GM12878 (cell line): ENCODE results near the gene SLC22A3. TPM values are rescaled to one million over a fixed set of nuclear protein-coding genes. Genes with fewer than 3 reads are reported as not detected.

ENCODE experiments used
- ATAC-seq: fragments of 200-7000 bp; cut with Tn5 transposase; 3 replicates; pipeline ENCODE4 v1.9.1; 2020; ENCODE audit warnings: mild to moderate bottlenecking, moderate library complexity
- BruUV-seq: library from RNA; stranded (reverse); fragments of 400-500 nt; replicated peaks from 2 replicates; lab custom pipeline; 2021; lab: Mats Ljungman, UMichigan
- CTCF ChIA-PET: fragments of 300-600 bp; sonication (Branson Sonifier 250); formaldehyde crosslinking; extraction: SDS; loops from one replicate; lab custom pipeline; 2021; ENCODE audit warnings: inconsistent platforms; lab: Yijun Ruan, JAX
- POLR2A ChIA-PET: fragments of 350-600 bp; formaldehyde crosslinking; extraction: SDS; loops from one replicate; lab custom pipeline; 2021; ENCODE audit warnings: inconsistent platforms; lab: Charles Lee
- RAD21 ChIA-PET: fragments of 300-600 bp; sonication (Branson Sonifier 250); formaldehyde crosslinking; loops from one replicate; lab custom pipeline; 2023; ENCODE audit warnings: antibody characterized with exemption; ENCODE audit not compliant: unreplicated experiment; lab: Charles Lee
- SMC1A ChIA-PET: fragments of 300-600 bp; sonication (Branson Sonifier 250); formaldehyde crosslinking; loops from one replicate; lab custom pipeline; 2023; ENCODE audit not compliant: unreplicated experiment, uncharacterized antibody; lab: Charles Lee
- DNase-seq: peaks from one replicate; pipeline ENCODE4 v3.0.0-alpha.2; 2011; ENCODE audit warnings: low read depth, low spot score
- FAIRE-seq: peaks from 3 replicates; lab custom pipeline; 2011; peaks lifted over from hg19 to GRCh38; lab: Jason Lieb, UNC
- H2AFZ ChIP-seq: 2 replicates; pipeline ENCODE4 v1.6.0; 2011; ENCODE audit warnings: low read depth, low read length, control low read depth; ENCODE audit not compliant: control insufficient read depth
- H3K27ac ChIP-seq: 2 replicates; pipeline ENCODE4 v1.5.1; 2011; ENCODE audit warnings: control low read depth; ENCODE audit not compliant: control insufficient read depth, insufficient read depth
- H3K27me3 ChIP-seq, 2 experiments: replicated peaks in 1 of 2; 2 replicates each; pipeline versions ENCODE4 v1.6.0 to v1.6.1; 2011; ENCODE audit warnings: low read length in 1 of 2; ENCODE audit not compliant: control insufficient read depth in 2 of 2, insufficient read depth in 2 of 2
- H3K36me3 ChIP-seq, 2 experiments: 2 replicates each; pipeline ENCODE4 v1.5.1; 2011; ENCODE audit warnings: low read length in 1 of 2; ENCODE audit not compliant: control insufficient read depth in 2 of 2, insufficient read depth in 2 of 2
- H3K4me1 ChIP-seq: 2 replicates; pipeline ENCODE4 v1.6.1; 2011; ENCODE audit warnings: mild to moderate bottlenecking, low read length, moderate library complexity, mixed read lengths; ENCODE audit not compliant: control insufficient read depth, insufficient read depth
- H3K4me2 ChIP-seq: 2 replicates; pipeline ENCODE4 v1.6.0; 2011; ENCODE audit warnings: control low read depth; ENCODE audit not compliant: control insufficient read depth, insufficient read depth
- H3K4me3 ChIP-seq: fragments of 200-600 bp; sonication (generic); 2 replicates; pipeline ENCODE4 v1.5.1; 2016
- H3K79me2 ChIP-seq: 2 replicates; pipeline ENCODE4 v1.6.0; 2011; ENCODE audit warnings: low read length; ENCODE audit not compliant: control insufficient read depth, insufficient read depth
- H3K9ac ChIP-seq: 2 replicates; pipeline ENCODE4 v1.8.0; 2011; ENCODE audit warnings: low read length, control low read depth, mixed read lengths; ENCODE audit not compliant: control insufficient read depth, insufficient read depth
- H3K9me3 ChIP-seq: replicated peaks from 3 replicates; pipeline ENCODE4 v1.5.1; 2011; ENCODE audit warnings: mild to moderate bottlenecking, low read length; ENCODE audit not compliant: control insufficient read depth, insufficient read depth
- H4K20me1 ChIP-seq: 2 replicates; pipeline ENCODE4 v1.6.0; 2011; ENCODE audit not compliant: control insufficient read depth, insufficient read depth
- BRCA1 ChIP-seq: IDR thresholded peaks from 2 replicates; pipeline ENCODE4 v1.6.1; 2011; ENCODE audit warnings: low read depth, low read length, improper control_type of control experiment
- GABPA ChIP-seq: IDR thresholded peaks from 2 replicates; pipeline ENCODE4 v1.6.1; 2014; ENCODE audit warnings: antibody characterized with exemption, low read depth, mild to moderate bottlenecking, inconsistent platforms
- JUND ChIP-seq: IDR thresholded peaks from 2 replicates; pipeline ENCODE4 v1.6.1; 2012; ENCODE audit warnings: low read depth, mild to moderate bottlenecking, low read length, improper control_type of control experiment, moderate library complexity
- MEF2A ChIP-seq: IDR thresholded peaks from 2 replicates; pipeline ENCODE4 v1.6.1; 2011; ENCODE audit warnings: low read depth, mild to moderate bottlenecking, low read length, moderate library complexity; ENCODE audit not compliant: insufficient read depth
- MEF2B ChIP-seq: fragments of 450-650 bp; IDR thresholded peaks from 2 replicates; pipeline ENCODE4 v1.6.1; 2018; ENCODE audit warnings: mild to moderate bottlenecking, moderate library complexity; ENCODE audit not compliant: partially characterized antibody, poor library complexity, severe bottlenecking
- MXI1 ChIP-seq: fragments of 150-350 bp; IDR thresholded peaks from 2 replicates; pipeline ENCODE4 v1.6.1; 2011; ENCODE audit warnings: low read depth, mild to moderate bottlenecking, inconsistent platforms, low read length, improper control_type of control experiment
- POLR2A ChIP-seq: IDR thresholded peaks from 2 replicates; pipeline ENCODE4 v1.6.1; 2011; ENCODE audit warnings: low read depth, mild to moderate bottlenecking, low read length
- POU2F2 ChIP-seq: IDR thresholded peaks from 3 replicates; pipeline ENCODE4 v1.6.1; 2011; ENCODE audit warnings: low read depth, mild to moderate bottlenecking, low read length, borderline replicate concordance
- SRF ChIP-seq, 2 experiments: IDR thresholded peaks; 2 replicates each; pipeline ENCODE4 v1.6.1; 2011; ENCODE audit warnings: low read depth in 2 of 2, low read length in 2 of 2, mild to moderate bottlenecking in 1 of 2, moderate library complexity in 1 of 2
- ZNF207 ChIP-seq: fragments of 450-650 bp; IDR thresholded peaks from 2 replicates; pipeline ENCODE4 v1.6.1; 2014; ENCODE audit warnings: antibody characterized with exemption, mild to moderate bottlenecking, borderline replicate concordance
- ZSCAN29 ChIP-seq: fragments of 450-650 bp; IDR thresholded peaks from 2 replicates; pipeline ENCODE4 v1.6.1; 2017; ENCODE audit warnings: mild to moderate bottlenecking, moderate library complexity
- WGBS: methylation state at CpG from one replicate; pipeline ENCODE4 v1.1.6; 2016; ENCODE audit warnings: low lambda C conversion rate; ENCODE audit not compliant: insufficient replicate concordance, insufficient coverage; ENCODE audit errors: missing lambda C conversion rate; 5-methylcytosine and 5-hydroxymethylcytosine counted together
- in situ Hi-C: fragments of 300-500 bp; cut with MboI; formaldehyde crosslinking; loops from 9 replicates; pipeline ENCODE4 v1.14.3; 2018; ENCODE audit warnings: mixed read lengths
- intact Hi-C: fragments of 100-400 bp; cut with micrococcal nuclease; formaldehyde crosslinking; loops from one replicate; pipeline ENCODE4 v1.14.2; 2022; ENCODE audit not compliant: unreplicated experiment
- polyA plus RNA-seq, 11 experiments: library from polyadenylated mRNA; depleted of rRNA in 4 of 11; unstranded in 6 of 11; stranded (reverse) in 5 of 11; fragments of >200 nt; fragmentation: Nextera tagmentation in 4 of 11; fragmentation: Illumina TruSeq in 1 of 11; extraction: Ambion mirVana in 4 of 11; extraction: Trizol in 1 of 11; gene quantifications; 1 replicate in 1 of 11; 2 replicates in 10 of 11; pipeline versions ENCODE4 v1.2.1 to v1.2.3, GENCODE V29; 2011 to 2016; ENCODE audit warnings: inconsistent platforms in 2 of 11, missing spikeins in 2 of 11, low read depth in 1 of 11
- total RNA-seq, 4 experiments: library from RNA; depleted of rRNA in 3 of 4; stranded (reverse); fragments of >200 nt in 3 of 4; fragmentation: Illumina TruSeq in 1 of 4; extraction: Trizol in 1 of 4; gene quantifications; 2 replicates each; pipeline versions ENCODE4 v1.2.1 to v1.2.3, GENCODE V29; 2013 to 2021
- TF ChIP-seq, protein P1 (sequence below): fragments of 450-650 bp; IDR thresholded peaks from 2 replicates; pipeline ENCODE4 v1.6.1; 2017; ENCODE audit warnings: antibody characterized with exemption, mild to moderate bottlenecking, moderate library complexity
- TF ChIP-seq, protein P2 (sequence below): fragments of 450-650 bp; IDR thresholded peaks from 2 replicates; pipeline ENCODE4 v1.6.1; 2017; ENCODE audit warnings: mild to moderate bottlenecking, moderate library complexity

Gene SLC22A3
- total and polyA plus RNA-seq, 10 of the 15 experiments (the other 5 are each of a cell fraction or from before 2014, with no cell fraction given) = 0.07 to 0.15 TPM; not detected in 8

DNA sequence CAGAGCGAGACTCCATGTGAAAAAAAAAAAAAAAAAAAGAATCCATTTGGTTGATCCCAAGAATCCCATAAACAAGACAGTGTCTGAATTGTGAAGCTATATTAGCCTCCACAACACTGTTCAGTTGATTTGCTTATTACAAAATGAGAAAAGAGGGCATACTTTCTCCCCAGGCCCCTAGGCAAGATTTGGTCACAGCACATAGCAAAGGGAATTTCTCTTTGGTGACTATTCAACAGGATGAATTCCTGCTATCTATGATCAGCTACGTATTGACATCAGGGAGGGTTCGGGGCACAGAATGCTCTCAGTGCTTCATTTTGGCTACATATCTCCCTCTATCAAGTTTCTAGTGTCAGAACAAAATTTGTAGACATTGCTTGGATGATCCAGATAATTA, 20.2 kb upstream of the SLC22A3 start:
- no peak overlapping the region for H3K27ac ChIP-seq
- intact Hi-C loops = no loop called here
- ATAC-seq (no peak), FAIRE-seq (no peak), DNase-seq (no peak)
- H3K36me3 ChIP-seq = no peaks in the 10 kb centered on the region
- no peaks in the 10 kb centered on the region for H3K9me3 ChIP-seq
- H3K79me2 ChIP-seq = no peaks in the 10 kb centered on the region
- no peak overlapping the region for H2AFZ ChIP-seq
- no peaks in the 10 kb centered on the region for H4K20me1 ChIP-seq
- RAD21 ChIA-PET = no interaction called here
- no peak overlapping the region for H3K4me2 ChIP-seq
- CTCF ChIA-PET = no interaction called here
- POLR2A ChIA-PET = no interaction called here
- TF ChIP-seq BRCA1 (no peak), GABPA (no peak), POLR2A (no peak), MXI1 (no peak), ZSCAN29 (no peak), POU2F2 (no peak), SRF (IDR thresholded peaks at IDR 0.05; ENCODE audit: low read depth in 2 of 2, low read length in 2 of 2) (no peak), ZNF207 (no peak), MEF2B (no peak), JUND (no peak), MEF2A (no peak)
- TF ChIP-seq, protein P1, sequence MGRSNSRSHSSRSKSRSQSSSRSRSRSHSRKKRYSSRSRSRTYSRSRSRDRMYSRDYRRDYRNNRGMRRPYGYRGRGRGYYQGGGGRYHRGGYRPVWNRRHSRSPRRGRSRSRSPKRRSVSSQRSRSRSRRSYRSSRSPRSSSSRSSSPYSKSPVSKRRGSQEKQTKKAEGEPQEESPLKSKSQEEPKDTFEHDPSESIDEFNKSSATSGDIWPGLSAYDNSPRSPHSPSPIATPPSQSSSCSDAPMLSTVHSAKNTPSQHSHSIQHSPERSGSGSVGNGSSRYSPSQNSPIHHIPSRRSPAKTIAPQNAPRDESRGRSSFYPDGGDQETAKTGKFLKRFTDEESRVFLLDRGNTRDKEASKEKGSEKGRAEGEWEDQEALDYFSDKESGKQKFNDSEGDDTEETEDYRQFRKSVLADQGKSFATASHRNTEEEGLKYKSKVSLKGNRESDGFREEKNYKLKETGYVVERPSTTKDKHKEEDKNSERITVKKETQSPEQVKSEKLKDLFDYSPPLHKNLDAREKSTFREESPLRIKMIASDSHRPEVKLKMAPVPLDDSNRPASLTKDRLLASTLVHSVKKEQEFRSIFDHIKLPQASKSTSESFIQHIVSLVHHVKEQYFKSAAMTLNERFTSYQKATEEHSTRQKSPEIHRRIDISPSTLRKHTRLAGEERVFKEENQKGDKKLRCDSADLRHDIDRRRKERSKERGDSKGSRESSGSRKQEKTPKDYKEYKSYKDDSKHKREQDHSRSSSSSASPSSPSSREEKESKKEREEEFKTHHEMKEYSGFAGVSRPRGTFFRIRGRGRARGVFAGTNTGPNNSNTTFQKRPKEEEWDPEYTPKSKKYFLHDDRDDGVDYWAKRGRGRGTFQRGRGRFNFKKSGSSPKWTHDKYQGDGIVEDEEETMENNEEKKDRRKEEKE = no peak
- TF ChIP-seq, protein P2, sequence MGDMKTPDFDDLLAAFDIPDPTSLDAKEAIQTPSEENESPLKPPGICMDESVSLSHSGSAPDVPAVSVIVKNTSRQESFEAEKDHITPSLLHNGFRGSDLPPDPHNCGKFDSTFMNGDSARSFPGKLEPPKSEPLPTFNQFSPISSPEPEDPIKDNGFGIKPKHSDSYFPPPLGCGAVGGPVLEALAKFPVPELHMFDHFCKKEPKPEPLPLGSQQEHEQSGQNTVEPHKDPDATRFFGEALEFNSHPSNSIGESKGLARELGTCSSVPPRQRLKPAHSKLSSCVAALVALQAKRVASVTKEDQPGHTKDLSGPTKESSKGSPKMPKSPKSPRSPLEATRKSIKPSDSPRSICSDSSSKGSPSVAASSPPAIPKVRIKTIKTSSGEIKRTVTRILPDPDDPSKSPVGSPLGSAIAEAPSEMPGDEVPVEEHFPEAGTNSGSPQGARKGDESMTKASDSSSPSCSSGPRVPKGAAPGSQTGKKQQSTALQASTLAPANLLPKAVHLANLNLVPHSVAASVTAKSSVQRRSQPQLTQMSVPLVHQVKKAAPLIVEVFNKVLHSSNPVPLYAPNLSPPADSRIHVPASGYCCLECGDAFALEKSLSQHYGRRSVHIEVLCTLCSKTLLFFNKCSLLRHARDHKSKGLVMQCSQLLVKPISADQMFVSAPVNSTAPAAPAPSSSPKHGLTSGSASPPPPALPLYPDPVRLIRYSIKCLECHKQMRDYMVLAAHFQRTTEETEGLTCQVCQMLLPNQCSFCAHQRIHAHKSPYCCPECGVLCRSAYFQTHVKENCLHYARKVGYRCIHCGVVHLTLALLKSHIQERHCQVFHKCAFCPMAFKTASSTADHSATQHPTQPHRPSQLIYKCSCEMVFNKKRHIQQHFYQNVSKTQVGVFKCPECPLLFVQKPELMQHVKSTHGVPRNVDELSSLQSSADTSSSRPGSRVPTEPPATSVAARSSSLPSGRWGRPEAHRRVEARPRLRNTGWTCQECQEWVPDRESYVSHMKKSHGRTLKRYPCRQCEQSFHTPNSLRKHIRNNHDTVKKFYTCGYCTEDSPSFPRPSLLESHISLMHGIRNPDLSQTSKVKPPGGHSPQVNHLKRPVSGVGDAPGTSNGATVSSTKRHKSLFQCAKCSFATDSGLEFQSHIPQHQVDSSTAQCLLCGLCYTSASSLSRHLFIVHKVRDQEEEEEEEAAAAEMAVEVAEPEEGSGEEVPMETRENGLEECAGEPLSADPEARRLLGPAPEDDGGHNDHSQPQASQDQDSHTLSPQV = no peak
- H3K27me3 ChIP-seq = peaks cover 0 to 3% of the 10 kb centered on the region in 2 experiments; a peak in 2 of 4 replicates
- no peak overlapping the region for H3K9ac ChIP-seq
- WGBS = 0% methylated on average over 2 of the region's 3 CpGs
- SMC1A ChIA-PET = no interaction called here
- H3K4me1 ChIP-seq = no peaks in the 10 kb centered on the region
- no TSS peak for BruUV-seq
- no peak overlapping the region for H3K4me3 ChIP-seq
- in situ Hi-C loops = no loop called here
